K562 (cell line): ENCODE results near the gene EPHB4. TPM values are rescaled to one million over a fixed set of nuclear protein-coding genes. Genes with fewer than 3 reads are reported as not detected.

Source experiments
- ARID2 ChIP-seq: fragments of 450-650 bp; IDR thresholded peaks from 2 replicates; pipeline ENCODE4 v1.6.1; 2017; ENCODE audit warnings: antibody characterized with exemption, mild to moderate bottlenecking
- BDP1 ChIP-seq: IDR thresholded peaks from 3 replicates; pipeline ENCODE4 v1.6.1; 2011; ENCODE audit not compliant: insufficient read length, insufficient read depth
- BRD9 ChIP-seq: fragments of 450-650 bp; IDR thresholded peaks from 2 replicates; pipeline ENCODE4 v1.6.1; 2018; ENCODE audit warnings: low read depth; ENCODE audit not compliant: partially characterized antibody
- CLOCK ChIP-seq: fragments of 250-450 bp; sonication (Bioruptor Pico); IDR thresholded peaks from 2 replicates; pipeline ENCODE4 v1.4.0; 2020; ENCODE audit warnings: mild to moderate bottlenecking, moderate library complexity, borderline replicate concordance
- CREB5 ChIP-seq: fragments of 250-450 bp; sonication (Bioruptor Pico); IDR thresholded peaks from 2 replicates; pipeline ENCODE4 v1.5.0; 2020; ENCODE audit warnings: mild to moderate bottlenecking
- GTF2E2 ChIP-seq: fragments of 200-800 bp; sonication (Bioruptor generic); IDR thresholded peaks from 2 replicates; pipeline ENCODE4 v1.6.1; 2016; ENCODE audit warnings: missing genetic modification characterization, missing compliant biosample characterization
- HOMEZ ChIP-seq: fragments of 250-450 bp; sonication (Bioruptor Pico); IDR thresholded peaks from 2 replicates; pipeline ENCODE4 v1.4.0; 2020; ENCODE audit warnings: mild to moderate bottlenecking, moderate library complexity
- NCOA6 ChIP-seq: fragments of 450-650 bp; IDR thresholded peaks from 2 replicates; pipeline ENCODE4 v1.6.1; 2017; ENCODE audit warnings: mild to moderate bottlenecking
- NRF1 ChIP-seq, 2 experiments: fragments of 450-650 bp; IDR thresholded peaks in 1 of 2; conservative IDR thresholded peaks in 1 of 2; 2 replicates each; pipeline ENCODE4 v1.6.1; 2014; ENCODE audit warnings: mild to moderate bottlenecking in 2 of 2
- PRMT5 ChIP-seq: sonication (generic); formaldehyde crosslinking; IDR thresholded peaks from 2 replicates; pipeline ENCODE4 v1.5.0; 2020; ENCODE audit warnings: missing genetic modification reagents
- RBM39 ChIP-seq: fragments of 200-400 bp; formaldehyde crosslinking; optimal IDR thresholded peaks from 2 replicates; pipeline ENCODE3; 2018; ENCODE audit warnings: low read depth, low read length
- SIX5 ChIP-seq, 2 experiments: IDR thresholded peaks; 2 replicates each; pipeline ENCODE4 v1.6.1; 2011; ENCODE audit warnings: low read length in 2 of 2, borderline replicate concordance in 1 of 2, low read depth in 1 of 2, mild to moderate bottlenecking in 1 of 2, moderate library complexity in 1 of 2; ENCODE audit not compliant: insufficient read depth in 1 of 2
- SNRNP70 ChIP-seq: fragments of 200-400 bp; formaldehyde crosslinking; optimal IDR thresholded peaks from 2 replicates; pipeline ENCODE3; 2017; ENCODE audit warnings: low read depth, low read length
- ZMIZ1 ChIP-seq, 2 experiments: fragments of 150-350 bp in 1 of 2; IDR thresholded peaks; 2 replicates each; pipeline ENCODE4 v1.6.1; 2012 to 2016; ENCODE audit warnings: low read depth in 2 of 2, low read length in 2 of 2, mild to moderate bottlenecking in 1 of 2, moderate library complexity in 1 of 2
- ZNF121 ChIP-seq: sonication (generic); formaldehyde crosslinking; conservative IDR thresholded peaks from 2 replicates; pipeline ENCODE4 v1.8.0; 2022; ENCODE audit warnings: missing genetic modification reagents
- ZNF140 ChIP-seq: fragments of 250-450 bp; sonication (Bioruptor Pico); IDR thresholded peaks from 2 replicates; pipeline ENCODE4 v1.8.0; 2021; ENCODE audit warnings: moderate library complexity, mild to moderate bottlenecking, inconsistent platforms
- ZNF583 ChIP-seq: fragments of 250-450 bp; sonication (Bioruptor Pico); IDR thresholded peaks from 2 replicates; pipeline ENCODE4 v1.4.0; 2020
- ZNF668 ChIP-seq: fragments of 250-450 bp; sonication (Bioruptor Pico); IDR thresholded peaks from 2 replicates; pipeline ENCODE4 v1.8.0; 2022; ENCODE audit warnings: mild to moderate bottlenecking, inconsistent platforms
- polyA plus RNA-seq, 8 experiments: library from polyadenylated mRNA; depleted of rRNA in 4 of 8; stranded (reverse) in 5 of 8; unstranded in 3 of 8; fragments of >200 nt; fragmentation: Nextera tagmentation in 2 of 8; fragmentation: Illumina TruSeq in 1 of 8; extraction: Ambion mirVana in 2 of 8; extraction: Trizol in 1 of 8; gene quantifications; 2 replicates each; pipeline versions ENCODE4 v1.2.1 to v1.2.3, GENCODE V29; 2011 to 2014; ENCODE audit warnings: inconsistent platforms in 1 of 8, missing spikeins in 1 of 8
- total RNA-seq, 7 experiments: library from RNA; depleted of rRNA in 6 of 7; stranded (reverse); fragments of >200 nt in 6 of 7; fragmentation: Illumina TruSeq in 2 of 7; extraction: Trizol in 2 of 7; gene quantifications; 2 replicates each; pipeline versions ENCODE4 v1.2.1 to v1.2.3, GENCODE V29; 2011 to 2021; ENCODE audit warnings: low replicate concordance in 1 of 7

Gene EPHB4
- total and polyA plus RNA-seq, 9 of the 15 experiments (the other 6 are each of a cell fraction or from before 2014, with no cell fraction given) = 1.2 to 82.1 (median 37.9) TPM

GRCh38 chr7:100874577-100875355 lies 47.4 kb upstream of the EPHB4 start, which contains the start of gene SRRT (continued):
- TF ChIP-seq SIX5 (IDR thresholded peaks at IDR 0.05; ENCODE audit: borderline replicate concordance in 1 of 2, insufficient read depth in 1 of 2, low read depth in 1 of 2, low read length in 2 of 2) = no peak; a peak in 2 of 4 replicates
- peak; percentile 0 to 54; a peak in 2 of 4 replicates for TF ChIP-seq ZMIZ1 (IDR thresholded peaks at IDR 0.05; ENCODE audit: low read depth in 2 of 2, low read length in 2 of 2)
- TF ChIP-seq RBM39 = peak; percentile 87
- TF ChIP-seq ZNF121 (CRISPR knock-in tag) = no peak
- 0 out of 2 replicates have a peak, but pooled peaks have one; percentile 18 for TF ChIP-seq HOMEZ
- TF ChIP-seq NRF1 (conservative IDR thresholded peaks at IDR 0.05 in 1 of 2, IDR thresholded peaks at IDR 0.05 in 1 of 2) = peak; percentile 98
- no peak; the same call in 1 of the 2 replicates for TF ChIP-seq CREB5
- TF ChIP-seq ZNF583 (CRISPR knock-in tag) = peak; percentile 76
- TF ChIP-seq SNRNP70 = no peak
- no peak for TF ChIP-seq ZNF140 (CRISPR knock-in tag)
- peak; percentile 87 for TF ChIP-seq GTF2E2 (tag)
- peak; percentile 47; the same call in 1 of the 2 replicates for TF ChIP-seq ZNF668 (CRISPR knock-in tag)
- no peak for TF ChIP-seq BDP1
- TF ChIP-seq PRMT5 (CRISPR knock-in tag) = no peak
- peak; percentile 94 for TF ChIP-seq BRD9
- TF ChIP-seq CLOCK (CRISPR knock-in tag) = no peak
- TF ChIP-seq NCOA6 = no peak
- TF ChIP-seq ARID2 = no peak
